Right forelimb (tissue), 1 donor: Measurements from ENCODE around the gene PGF.

Experiments
- DNase-seq: peaks from one replicate; pipeline ENCODE4 v3.0.0-alpha.2; 2018

The PGF gene

DNA sequence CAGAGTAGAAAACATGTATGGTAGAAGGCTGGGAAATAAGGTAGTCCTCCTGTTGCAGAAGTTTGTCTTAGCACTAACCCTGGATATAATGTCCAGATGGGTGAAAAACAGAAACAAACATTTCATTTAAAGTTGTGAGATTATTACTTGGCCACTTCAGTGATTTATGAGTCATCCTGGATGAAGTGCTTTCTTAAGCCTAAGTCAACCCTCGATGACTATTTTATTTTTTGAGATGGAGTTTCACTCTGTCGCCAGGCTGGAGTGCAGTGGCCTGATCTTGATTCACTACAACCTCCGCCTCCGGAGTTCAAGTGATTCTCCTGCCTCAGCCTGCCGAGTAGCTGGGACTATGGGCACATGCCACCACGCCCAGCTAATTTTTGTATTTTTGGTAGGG, 63.5 kb downstream of the PGF start:
- no peak for DNase-seq
